ENCODE results near the gene DHX9. TPM values are rescaled to one million over a fixed set of nuclear protein-coding genes. Genes with fewer than 3 reads are reported as not detected.

The DHX9 gene
- total and polyA plus RNA-seq, 2 donors (not counting 1 experiment from before 2014, with no cell fraction given), result 120 to 133 TPM

GRCh38 chr1:182834326-182834725 is 4.8 kb upstream of the DHX9 start:
- DNase-seq (ENCODE audit: low read depth in 2 of 2), result no peak
- no peak overlapping the region for H3K4me2 ChIP-seq (ENCODE audit: extremely low read depth, insufficient read depth, low read length)
- peaks cover 2% of the 10 kb centered on the region for H3K4me1 ChIP-seq (ENCODE audit: control insufficient read depth, extremely low read depth, insufficient read depth, low read length)
- H3K36me3 ChIP-seq (ENCODE audit: control insufficient read depth, insufficient read depth, low read length), result no peaks in the 10 kb centered on the region
- H2AFZ ChIP-seq (ENCODE audit: low read length), result no peak overlapping the region
- H3K4me3 ChIP-seq (replicated peaks in 1 of 4; ENCODE audit: control extremely low read depth in 1 of 4, insufficient read depth in 1 of 4, low read depth in 3 of 4, low read length in 4 of 4), result no peak overlapping the region
- H3K27me3 ChIP-seq (ENCODE audit: control insufficient read depth, insufficient read depth, low read length), result no peaks in the 10 kb centered on the region
- no peak overlapping the region for H3K27ac ChIP-seq (ENCODE audit: insufficient read depth, low read length)
- H3K9ac ChIP-seq (ENCODE audit: insufficient read depth, low read length), result no peak overlapping the region
- H3K79me2 ChIP-seq (ENCODE audit: control insufficient read depth, insufficient read depth, low read length), result no peaks in the 10 kb centered on the region
- TF ChIP-seq EZH2 (IDR thresholded peaks at IDR 0.05; ENCODE audit: low read length, missing control alignments) (no peak), CTCF (conservative IDR thresholded peaks at IDR 0.05 in 1 of 2, IDR thresholded peaks at IDR 0.05 in 1 of 2; ENCODE audit: low read depth in 1 of 2, low read length in 2 of 2) (no peak)
- H3K9me3 ChIP-seq (ENCODE audit: control insufficient read depth, insufficient read depth, low read depth, low read length), result no peaks in the 10 kb centered on the region
- H4K20me1 ChIP-seq (ENCODE audit: control insufficient read depth, extremely low read depth, insufficient read depth, low read length), result no peaks in the 10 kb centered on the region

GRCh38 chr1:182835806-182836205 is 3.3 kb upstream of the DHX9 start:
- H3K4me3 ChIP-seq (replicated peaks in 1 of 4; ENCODE audit: control extremely low read depth in 1 of 4, insufficient read depth in 1 of 4, low read depth in 3 of 4, low read length in 4 of 4), result no peak overlapping the region
- peaks cover 13% of the 10 kb centered on the region for H3K79me2 ChIP-seq (ENCODE audit: control insufficient read depth, insufficient read depth, low read length)
- H3K9me3 ChIP-seq (ENCODE audit: control insufficient read depth, insufficient read depth, low read depth, low read length), result no peaks in the 10 kb centered on the region
- peaks cover 3% of the 10 kb centered on the region for H4K20me1 ChIP-seq (ENCODE audit: control insufficient read depth, extremely low read depth, insufficient read depth, low read length)
- H3K27me3 ChIP-seq (ENCODE audit: control insufficient read depth, insufficient read depth, low read length), result no peaks in the 10 kb centered on the region
- no peaks in the 10 kb centered on the region for H3K36me3 ChIP-seq (ENCODE audit: control insufficient read depth, insufficient read depth, low read length)
- H3K4me1 ChIP-seq (ENCODE audit: control insufficient read depth, extremely low read depth, insufficient read depth, low read length), result peaks cover 2% of the 10 kb centered on the region
- TF ChIP-seq EZH2 (IDR thresholded peaks at IDR 0.05; ENCODE audit: low read length, missing control alignments) (no peak), CTCF (conservative IDR thresholded peaks at IDR 0.05 in 1 of 2, IDR thresholded peaks at IDR 0.05 in 1 of 2; ENCODE audit: low read depth in 1 of 2, low read length in 2 of 2) (no peak)
- H3K4me2 ChIP-seq (ENCODE audit: extremely low read depth, insufficient read depth, low read length), result no peak overlapping the region
- no peak for DNase-seq (ENCODE audit: low read depth in 2 of 2)
- H3K27ac ChIP-seq (ENCODE audit: insufficient read depth, low read length), result no peak overlapping the region
- H3K9ac ChIP-seq (ENCODE audit: insufficient read depth, low read length), result no peak overlapping the region
- H2AFZ ChIP-seq (ENCODE audit: low read length), result no peak overlapping the region

- Histone ChIP-seq H3K4me3 (replicated peaks in 1 of 4; ENCODE audit: control extremely low read depth in 1 of 4, insufficient read depth in 1 of 4, low read depth in 3 of 4, low read length in 4 of 4) (peak overlapping the region; percentile 16 to 90 (median 57)), H3K27me3 (ENCODE audit: control insufficient read depth, insufficient read depth, low read length) (no peaks in the 10 kb centered on the region), H3K9ac (ENCODE audit: insufficient read depth, low read length) (no peak overlapping the region), H3K9me3 (ENCODE audit: control insufficient read depth, insufficient read depth, low read depth, low read length) (no peaks in the 10 kb centered on the region), H3K4me2 (ENCODE audit: extremely low read depth, insufficient read depth, low read length) (peak overlapping the region; percentile 75), H3K27ac (ENCODE audit: insufficient read depth, low read length) (no peak overlapping the region), H3K79me2 (ENCODE audit: control insufficient read depth, insufficient read depth, low read length) (peaks cover 70% of the 10 kb centered on the region), H2AFZ (ENCODE audit: low read length) (no peak overlapping the region), H3K36me3 (ENCODE audit: control insufficient read depth, insufficient read depth, low read length) (peaks cover 4% of the 10 kb centered on the region), H4K20me1 (ENCODE audit: control insufficient read depth, extremely low read depth, insufficient read depth, low read length) (peaks cover 11% of the 10 kb centered on the region), H3K4me1 (ENCODE audit: control insufficient read depth, extremely low read depth, insufficient read depth, low read length) (peaks cover 5% of the 10 kb centered on the region)
- TF ChIP-seq EZH2 (IDR thresholded peaks at IDR 0.05; ENCODE audit: low read length, missing control alignments) (no peak), CTCF (conservative IDR thresholded peaks at IDR 0.05 in 1 of 2, IDR thresholded peaks at IDR 0.05 in 1 of 2; ENCODE audit: low read depth in 1 of 2, low read length in 2 of 2) (no peak)
- peak; percentile 45 to 69 for DNase-seq (ENCODE audit: low read depth in 2 of 2)
These were observed 2.3 kb downstream of the DHX9 start for GRCh38 chr1:182841368-182841988.
